Measurements from ENCODE around the gene ZNF419. TPM values are rescaled to one million over a fixed set of nuclear protein-coding genes. Genes with fewer than 3 reads are reported as not detected.
"Not testable (repeated sequence)": the region's sequence is repeated elsewhere in the genome, so short reads cannot be mapped to it uniquely, and the experiment has no call there.

ZNF419 gene
- total RNA-seq (8.9 TPM), polyA plus RNA-seq (10 to 100 TPM in 1 of 4 donors, 1 to 10 TPM in 3; 5.9 to 11.0 (median 8.3) TPM)

GRCh38 chr19:57487477-57488298 lies at the start of gene ZNF419:
Gene ZNF419, plus strand, starts transcription at chr19:57487750. Its CDS starts 201 bp downstream, at chr19:57487951.
- ATAC-seq (ENCODE audit: low read depth in 2 of 2) (peak; percentile 96 to 97), DNase-seq (peak; percentile 92 to 94 (median 92))
- not testable (repeated sequence) for H3K27me3 Mint-ChIP-seq; H3K27me3 ChIP-seq (ENCODE audit: control insufficient read depth, insufficient read depth, low read length); H3K4me1 ChIP-seq (ENCODE audit: control insufficient read depth, insufficient read depth, low read length, poor library complexity, severe bottlenecking)
- peak within 1 kb of the TSS; percentile 62 to 97 (median 84) for H3K27ac Mint-ChIP-seq
- peak within 1 kb of the TSS; percentile 80 to 92 (median 84) for H3K4me3 Mint-ChIP-seq
- peaks cover 39% of the 10 kb centered on the region for H3K36me3 Mint-ChIP-seq
- Histone ChIP-seq H3K9me3 (ENCODE audit: control insufficient read depth in 2 of 2, low read length in 2 of 2) (peaks cover 8 to 19% of the 10 kb centered on the region in 2 experiments), H3K27ac (ENCODE audit: insufficient read depth, low read length, poor library complexity, severe bottlenecking) (peak within 1 kb of the TSS; percentile 65), H3K36me3 (ENCODE audit: control insufficient read depth, insufficient read depth, low read length) (peaks cover 21% of the 10 kb centered on the region), H3K4me3 (ENCODE audit: low read depth, low read length) (peak within 1 kb of the TSS; percentile 76)
- H3K4me1 Mint-ChIP-seq: peaks cover 5 to 21% (median 13%) of the 10 kb centered on the region in 4 donors
- H3K9me3 Mint-ChIP-seq: peaks cover 8 to 38% (median 19%) of the 10 kb centered on the region in 7 donors

GRCh38 chr19:57437931-57438330 lies 49.6 kb upstream of the ZNF419 start:
- peaks cover 16 to 44% of the 10 kb centered on the region in 2 experiments for H3K9me3 ChIP-seq (ENCODE audit: control insufficient read depth in 2 of 2, low read length in 2 of 2)
- peak overlapping the region in 1 of 4 donors; percentile 27 for H3K4me3 Mint-ChIP-seq
- no peaks in the 10 kb centered on the region for H3K27me3 ChIP-seq (ENCODE audit: control insufficient read depth, insufficient read depth, low read length)
- no peak overlapping the region for H3K4me3 ChIP-seq (ENCODE audit: low read depth, low read length)
- ATAC-seq (ENCODE audit: low read depth in 2 of 2) (no peak), DNase-seq (no peak)
- peaks cover 5 to 45% (median 22%) of the 10 kb centered on the region in 7 donors for H3K9me3 Mint-ChIP-seq
- H3K27me3 Mint-ChIP-seq: no peaks in the 10 kb centered on the region
- peaks cover 6 to 45% (median 23%) of the 10 kb centered on the region in 4 donors for H3K4me1 Mint-ChIP-seq
- peaks cover 21% of the 10 kb centered on the region for H3K36me3 ChIP-seq (ENCODE audit: control insufficient read depth, insufficient read depth, low read length)
- H3K27ac Mint-ChIP-seq: no peak overlapping the region
- H3K27ac ChIP-seq (ENCODE audit: insufficient read depth, low read length, poor library complexity, severe bottlenecking): no peak overlapping the region
- H3K4me1 ChIP-seq (ENCODE audit: control insufficient read depth, insufficient read depth, low read length, poor library complexity, severe bottlenecking): peaks cover 19% of the 10 kb centered on the region
- peaks cover 52% of the 10 kb centered on the region for H3K36me3 Mint-ChIP-seq

GRCh38 chr19:57438925-57439324 lies 48.6 kb upstream of the ZNF419 start:
- H3K27ac ChIP-seq (ENCODE audit: insufficient read depth, low read length, poor library complexity, severe bottlenecking): no peak overlapping the region
- H3K9me3 Mint-ChIP-seq: peaks cover 5 to 55% (median 27%) of the 10 kb centered on the region in 7 donors
- peaks cover 6 to 45% (median 23%) of the 10 kb centered on the region in 4 donors for H3K4me1 Mint-ChIP-seq
- H3K27me3 ChIP-seq (ENCODE audit: control insufficient read depth, insufficient read depth, low read length): no peaks in the 10 kb centered on the region
- H3K27me3 Mint-ChIP-seq: no peaks in the 10 kb centered on the region
- H3K4me3 Mint-ChIP-seq: no peak overlapping the region
- peaks cover 30% of the 10 kb centered on the region for H3K36me3 ChIP-seq (ENCODE audit: control insufficient read depth, insufficient read depth, low read length)
- DNase-seq (no peak), ATAC-seq (ENCODE audit: low read depth in 2 of 2) (no peak)
- peaks cover 26 to 54% of the 10 kb centered on the region in 2 experiments for H3K9me3 ChIP-seq (ENCODE audit: control insufficient read depth in 2 of 2, low read length in 2 of 2)
- peaks cover 19% of the 10 kb centered on the region for H3K4me1 ChIP-seq (ENCODE audit: control insufficient read depth, insufficient read depth, low read length, poor library complexity, severe bottlenecking)
- peaks cover 62% of the 10 kb centered on the region for H3K36me3 Mint-ChIP-seq
- H3K4me3 ChIP-seq (ENCODE audit: low read depth, low read length): no peak overlapping the region
- H3K27ac Mint-ChIP-seq: peak overlapping the region in 1 of 3 donors; percentile 74

- ATAC-seq (ENCODE audit: low read depth in 2 of 2) (no peak), DNase-seq (no peak)
- Histone ChIP-seq H3K27me3 (ENCODE audit: control insufficient read depth, insufficient read depth, low read length) (no peaks in the 10 kb centered on the region), H3K36me3 (ENCODE audit: control insufficient read depth, insufficient read depth, low read length) (peaks cover 34% of the 10 kb centered on the region), H3K4me3 (ENCODE audit: low read depth, low read length) (no peak overlapping the region), H3K9me3 (ENCODE audit: control insufficient read depth in 2 of 2, low read length in 2 of 2) (peaks cover 45 to 83% of the 10 kb centered on the region in 2 experiments), H3K27ac (ENCODE audit: insufficient read depth, low read length, poor library complexity, severe bottlenecking) (no peak overlapping the region), H3K4me1 (ENCODE audit: control insufficient read depth, insufficient read depth, low read length, poor library complexity, severe bottlenecking) (no peaks in the 10 kb centered on the region)
- Mint-ChIP-seq H3K4me3 (peak overlapping the region in 1 of 4 donors; percentile 24), H3K27me3 (no peaks in the 10 kb centered on the region), H3K4me1 (peaks cover 0 to 21% (median 7%) of the 10 kb centered on the region in 4 donors), H3K9me3 (peaks cover 0 to 77% (median 23%) of the 10 kb centered on the region in 7 donors), H3K27ac (no peak overlapping the region), H3K36me3 (peaks cover 70% of the 10 kb centered on the region)
Observed at GRCh38 chr19:57441979-57442752, 45.4 kb upstream of the ZNF419 start.

GRCh38 chr19:57443121-57443696 lies 44.3 kb upstream of the ZNF419 start:
- Mint-ChIP-seq H3K9me3 (peaks cover 0 to 85% (median 24%) of the 10 kb centered on the region in 7 donors), H3K36me3 (peaks cover 66% of the 10 kb centered on the region), H3K27ac (no peak overlapping the region), H3K4me3 (no peak overlapping the region), H3K4me1 (peaks cover 0 to 13% (median 6%) of the 10 kb centered on the region in 4 donors), H3K27me3 (no peaks in the 10 kb centered on the region)
- DNase-seq (no peak), ATAC-seq (ENCODE audit: low read depth in 2 of 2) (no peak)
- Histone ChIP-seq H3K4me1 (ENCODE audit: control insufficient read depth, insufficient read depth, low read length, poor library complexity, severe bottlenecking) (no peaks in the 10 kb centered on the region), H3K27me3 (ENCODE audit: control insufficient read depth, insufficient read depth, low read length) (no peaks in the 10 kb centered on the region), H3K4me3 (ENCODE audit: low read depth, low read length) (no peak overlapping the region), H3K36me3 (ENCODE audit: control insufficient read depth, insufficient read depth, low read length) (peaks cover 33% of the 10 kb centered on the region), H3K9me3 (ENCODE audit: control insufficient read depth in 2 of 2, low read length in 2 of 2) (peaks cover 48 to 84% of the 10 kb centered on the region in 2 experiments), H3K27ac (ENCODE audit: insufficient read depth, low read length, poor library complexity, severe bottlenecking) (no peak overlapping the region)

- H3K36me3 ChIP-seq (ENCODE audit: control insufficient read depth, insufficient read depth, low read length): no peaks in the 10 kb centered on the region
- no peaks in the 10 kb centered on the region for H3K4me1 ChIP-seq (ENCODE audit: control insufficient read depth, insufficient read depth, low read length, poor library complexity, severe bottlenecking)
- peaks cover 46 to 71% of the 10 kb centered on the region in 2 experiments for H3K9me3 ChIP-seq (ENCODE audit: control insufficient read depth in 2 of 2, low read length in 2 of 2)
- Mint-ChIP-seq H3K9me3 (peaks cover 0 to 65% (median 24%) of the 10 kb centered on the region in 7 donors), H3K4me1 (no peaks in the 10 kb centered on the region), H3K27ac (no peak overlapping the region), H3K4me3 (no peak overlapping the region), H3K27me3 (no peaks in the 10 kb centered on the region), H3K36me3 (peaks cover 9% of the 10 kb centered on the region)
- no peak overlapping the region for H3K4me3 ChIP-seq (ENCODE audit: low read depth, low read length)
- H3K27me3 ChIP-seq (ENCODE audit: control insufficient read depth, insufficient read depth, low read length): no peaks in the 10 kb centered on the region
- no peak overlapping the region for H3K27ac ChIP-seq (ENCODE audit: insufficient read depth, low read length, poor library complexity, severe bottlenecking)
- ATAC-seq (ENCODE audit: low read depth in 2 of 2): no peak
- DNase-seq: no peak
Observed at GRCh38 chr19:57452307-57452706, 35.2 kb upstream of the ZNF419 start.

GRCh38 chr19:57465680-57466381 lies 21.7 kb upstream of the ZNF419 start:
- Mint-ChIP-seq H3K36me3 (peaks cover 9% of the 10 kb centered on the region), H3K27ac (no peak overlapping the region), H3K4me1 (no peaks in the 10 kb centered on the region), H3K9me3 (peaks cover 3 to 61% (median 22%) of the 10 kb centered on the region in 7 donors), H3K4me3 (no peak overlapping the region), H3K27me3 (no peaks in the 10 kb centered on the region)
- Histone ChIP-seq H3K27me3 (ENCODE audit: control insufficient read depth, insufficient read depth, low read length) (no peaks in the 10 kb centered on the region), H3K4me3 (ENCODE audit: low read depth, low read length) (no peak overlapping the region), H3K36me3 (ENCODE audit: control insufficient read depth, insufficient read depth, low read length) (no peaks in the 10 kb centered on the region), H3K4me1 (ENCODE audit: control insufficient read depth, insufficient read depth, low read length, poor library complexity, severe bottlenecking) (no peaks in the 10 kb centered on the region), H3K9me3 (ENCODE audit: control insufficient read depth in 2 of 2, low read length in 2 of 2) (peaks cover 50 to 53% of the 10 kb centered on the region in 2 experiments), H3K27ac (ENCODE audit: insufficient read depth, low read length, poor library complexity, severe bottlenecking) (no peak overlapping the region)
- DNase-seq: peak in 2 of 3 donors; percentile 17 to 57
- no peak for ATAC-seq (ENCODE audit: low read depth in 2 of 2)

Measured in CD4-positive, CD25-positive, alpha-beta regulatory T cell (primary cell).